Fibroblast of villous mesenchyme (primary cell): ENCODE measurements around the gene SNN. TPM values are rescaled to one million over a fixed set of nuclear protein-coding genes. Genes with fewer than 3 reads are reported as not detected.

Source experiments
- DNase-seq: peaks from one replicate; pipeline ENCODE4 v3.0.0-alpha.2; 2010; ENCODE audit warnings: low read depth
- H3K4me3 ChIP-seq: 2 replicates; pipeline ENCODE4 v1.5.1; 2011; ENCODE audit warnings: low read depth, mild to moderate bottlenecking, low read length
- CTCF ChIP-seq: IDR thresholded peaks from 2 replicates; pipeline ENCODE4 v1.5.1; 2012; ENCODE audit warnings: low read depth, mild to moderate bottlenecking, low read length; ENCODE audit not compliant: insufficient read depth
- total RNA-seq: library from RNA; depleted of rRNA; stranded (reverse); fragments of >200 nt; gene quantifications from 2 replicates; pipeline ENCODE4 v1.2.3, GENCODE V29; 2012

The SNN gene
- total RNA-seq, 1 donor: 13.0 TPM

DNA sequence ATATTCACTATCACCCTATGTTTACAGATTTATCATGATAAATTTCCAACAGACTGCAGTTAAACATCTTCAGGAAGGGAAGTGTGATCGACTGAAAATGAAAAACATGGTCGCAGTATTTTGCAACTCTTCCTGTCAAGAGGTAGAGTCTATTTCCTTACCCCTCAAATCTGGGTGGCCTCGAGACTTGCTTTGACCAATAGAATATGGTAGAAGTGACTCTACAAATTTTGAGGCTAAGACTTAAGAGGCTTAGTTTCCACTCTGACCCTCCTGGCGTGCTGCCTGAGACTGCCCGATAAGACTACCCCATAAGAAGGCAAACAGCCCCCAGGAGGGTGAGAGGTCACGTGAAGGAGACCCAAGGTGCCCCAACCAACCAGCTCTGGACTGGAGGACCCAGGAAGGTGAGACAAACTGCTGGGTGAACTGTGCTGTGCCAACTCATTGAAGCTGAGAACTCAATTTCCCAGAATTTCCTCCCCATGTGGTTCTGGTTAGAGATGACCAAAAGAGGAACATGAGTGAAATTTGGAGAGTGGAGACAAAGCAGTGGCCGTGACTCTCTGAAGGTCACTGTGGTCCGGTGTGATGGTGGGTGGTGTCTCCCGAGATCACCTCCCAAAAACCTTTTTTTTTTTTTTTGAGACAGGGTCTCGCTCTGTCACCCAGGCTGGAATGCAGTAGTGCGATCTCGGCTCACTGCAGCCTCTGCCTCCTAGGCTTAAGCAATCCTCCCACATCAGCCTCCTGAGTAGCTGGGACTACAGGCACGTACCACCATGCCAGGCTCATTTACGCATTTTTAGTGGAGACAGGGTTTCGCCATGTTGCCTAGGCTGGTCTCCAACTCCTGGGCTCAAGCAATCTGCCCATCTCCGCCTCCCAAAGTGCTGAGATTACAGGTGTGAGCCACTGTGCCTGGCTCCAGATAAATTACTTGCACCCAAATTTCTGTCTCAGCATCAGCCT is 43.3 kb upstream of the SNN start:
- no peak for DNase-seq
- no peak for TF ChIP-seq CTCF
- no peak overlapping the region for H3K4me3 ChIP-seq

GRCh38 chr16:11625769-11626168 is 42.5 kb upstream of the SNN start:
- DNase-seq: no peak
- no peak for TF ChIP-seq CTCF
- H3K4me3 ChIP-seq: no peak overlapping the region

- DNase-seq: no peak
- TF ChIP-seq CTCF: no peak
Observed at GRCh38 chr16:11626657-11627291, 41.5 kb upstream of the SNN start.

DNA sequence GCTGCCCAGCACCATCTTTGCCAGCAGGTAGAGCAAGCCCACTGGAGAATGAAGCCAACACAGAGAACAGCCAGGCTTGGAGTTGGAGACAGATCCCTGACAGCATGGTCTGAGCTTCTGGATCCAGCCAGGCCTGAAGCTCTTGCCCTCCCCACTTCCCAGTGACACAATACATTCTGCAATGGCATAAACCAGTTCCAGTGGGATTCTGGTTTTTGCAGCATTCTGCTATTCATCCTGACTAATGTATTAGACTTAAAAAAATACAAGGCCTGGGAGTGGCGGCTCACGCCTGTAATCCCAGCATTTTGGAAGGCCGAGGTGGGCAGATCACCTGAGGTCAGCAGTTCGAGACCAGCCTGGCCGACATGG is 41.0 kb upstream of the SNN start:
- H3K4me3 ChIP-seq: no peak overlapping the region
- TF ChIP-seq CTCF: no peak
- DNase-seq: no peak

More at GRCh38 chr16:11626657-11627291, 41.5 kb upstream of the SNN start:
- no peak overlapping the region for H3K4me3 ChIP-seq

DNA sequence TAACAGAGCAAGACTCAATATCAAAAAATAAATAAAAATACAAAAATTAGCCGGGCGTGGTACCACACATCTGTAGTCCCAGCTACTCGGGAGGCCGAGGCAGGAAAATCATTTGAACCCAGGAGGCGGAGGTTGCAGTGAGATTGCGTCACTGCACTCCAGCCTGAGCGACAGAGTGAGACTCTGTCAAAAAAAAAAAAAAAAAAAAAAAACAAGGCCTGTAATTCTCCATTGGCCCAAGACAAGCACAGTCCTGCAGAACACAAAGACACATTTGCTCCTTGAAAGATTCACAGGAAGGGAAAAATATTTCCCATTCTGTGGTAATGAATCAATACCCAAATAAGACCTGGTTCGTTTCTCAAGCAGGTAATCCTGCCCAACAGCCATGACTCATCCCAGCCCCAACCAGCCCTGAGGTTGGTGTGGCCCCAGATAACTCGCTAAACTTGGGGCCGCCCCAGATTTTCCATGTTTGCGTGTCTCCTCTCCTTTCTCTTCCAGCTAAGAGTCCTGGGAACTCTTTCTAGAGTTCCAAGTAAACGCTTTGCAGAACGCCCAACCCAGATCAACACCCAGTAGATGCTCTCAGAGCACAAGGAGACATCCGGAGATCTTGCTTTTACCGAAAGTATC is 40.3 kb upstream of the SNN start:
- DNase-seq: peak; percentile 70
- H3K4me3 ChIP-seq: no peak overlapping the region
- TF ChIP-seq CTCF: no peak

- DNase-seq: no peak
- H3K4me3 ChIP-seq: no peak overlapping the region
- no peak for TF ChIP-seq CTCF
Observed at GRCh38 chr16:11629071-11630030, 38.9 kb upstream of the SNN start.
